ENCODE measurements around the gene AP1M1.

The AP1M1 gene

DNA sequence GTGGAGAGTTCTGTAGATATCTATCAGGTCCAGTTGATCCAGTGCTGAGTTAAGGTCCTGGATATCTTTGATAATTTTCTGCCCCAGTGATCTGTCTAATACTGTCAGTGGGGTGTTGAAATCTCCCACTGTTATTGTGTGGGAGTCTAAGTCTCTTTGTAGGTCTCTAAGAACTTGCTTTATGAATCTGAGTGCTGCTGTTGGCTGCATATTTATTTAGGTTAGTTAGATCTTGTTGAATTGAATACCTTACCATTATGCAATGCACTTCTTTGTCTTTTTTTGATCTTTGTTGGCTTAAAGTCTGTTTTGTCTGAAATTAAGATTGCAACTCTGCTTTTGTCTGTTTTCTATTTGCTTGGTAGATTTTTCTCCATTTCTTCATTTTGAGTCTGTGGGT, 15.4 kb downstream of the AP1M1 start:
- peaks cover 22% of the 10 kb centered on the region for H3K36me3 Mint-ChIP-seq
- peaks cover 87% of the 10 kb centered on the region for H3K4me1 Mint-ChIP-seq
- H3K27me3 Mint-ChIP-seq = no peaks in the 10 kb centered on the region
- H3K9me3 Mint-ChIP-seq = no peaks in the 10 kb centered on the region
- peak overlapping the region; percentile 56 for H3K27ac Mint-ChIP-seq
- H3K4me3 Mint-ChIP-seq = peak overlapping the region; percentile 45

DNA sequence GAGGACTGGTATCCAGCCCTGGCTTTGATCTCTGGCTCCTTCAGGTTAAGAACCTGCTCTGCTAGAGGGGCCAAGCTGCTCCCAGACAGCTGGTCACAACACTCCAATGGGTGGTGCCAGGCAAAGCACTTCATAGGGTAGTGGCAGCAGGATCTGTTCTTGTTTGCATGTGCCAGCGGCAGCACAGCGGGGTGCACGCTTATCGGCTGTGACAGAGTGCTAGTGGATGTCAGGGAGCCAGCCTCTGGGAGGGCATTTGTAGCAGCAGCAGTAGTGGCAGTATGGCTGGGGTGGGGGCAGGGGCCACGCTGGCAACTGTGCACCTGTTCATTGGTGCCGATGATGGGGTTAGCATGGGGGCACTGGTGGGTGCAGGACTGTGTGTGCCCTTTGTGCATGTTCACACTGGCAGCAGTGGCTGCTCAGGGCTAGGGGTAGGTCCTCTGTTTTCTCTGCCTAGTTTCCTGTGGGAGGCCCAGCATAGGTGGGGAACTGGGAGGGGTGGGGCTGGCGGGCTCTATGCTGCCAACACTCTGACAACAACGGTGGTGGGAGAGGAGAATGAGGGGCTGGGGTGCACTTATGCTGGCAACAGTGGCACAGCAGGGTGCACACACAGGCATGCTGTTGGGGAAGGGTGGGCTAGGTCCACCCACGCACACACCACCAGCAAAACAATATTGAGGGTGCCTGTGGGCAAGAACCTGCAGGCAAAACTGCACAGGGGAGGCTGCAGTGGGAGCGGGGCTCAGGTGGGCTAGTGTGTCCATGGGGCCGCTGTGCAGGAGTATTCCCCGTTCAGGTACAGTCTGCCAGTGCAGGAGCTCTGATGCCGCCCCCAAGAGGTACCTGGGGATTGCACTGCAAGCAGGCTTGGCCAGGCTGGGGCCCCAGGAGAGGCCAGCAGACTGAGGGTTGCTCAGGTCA, 19.3 kb downstream of the AP1M1 start:
- peaks cover 69% of the 10 kb centered on the region for H3K4me1 Mint-ChIP-seq
- H3K36me3 Mint-ChIP-seq = peaks cover 32% of the 10 kb centered on the region
- H3K4me3 Mint-ChIP-seq = peak overlapping the region; percentile 63
- no peaks in the 10 kb centered on the region for H3K9me3 Mint-ChIP-seq
- H3K27me3 Mint-ChIP-seq = no peaks in the 10 kb centered on the region
- H3K27ac Mint-ChIP-seq = peak overlapping the region; percentile 33

DNA sequence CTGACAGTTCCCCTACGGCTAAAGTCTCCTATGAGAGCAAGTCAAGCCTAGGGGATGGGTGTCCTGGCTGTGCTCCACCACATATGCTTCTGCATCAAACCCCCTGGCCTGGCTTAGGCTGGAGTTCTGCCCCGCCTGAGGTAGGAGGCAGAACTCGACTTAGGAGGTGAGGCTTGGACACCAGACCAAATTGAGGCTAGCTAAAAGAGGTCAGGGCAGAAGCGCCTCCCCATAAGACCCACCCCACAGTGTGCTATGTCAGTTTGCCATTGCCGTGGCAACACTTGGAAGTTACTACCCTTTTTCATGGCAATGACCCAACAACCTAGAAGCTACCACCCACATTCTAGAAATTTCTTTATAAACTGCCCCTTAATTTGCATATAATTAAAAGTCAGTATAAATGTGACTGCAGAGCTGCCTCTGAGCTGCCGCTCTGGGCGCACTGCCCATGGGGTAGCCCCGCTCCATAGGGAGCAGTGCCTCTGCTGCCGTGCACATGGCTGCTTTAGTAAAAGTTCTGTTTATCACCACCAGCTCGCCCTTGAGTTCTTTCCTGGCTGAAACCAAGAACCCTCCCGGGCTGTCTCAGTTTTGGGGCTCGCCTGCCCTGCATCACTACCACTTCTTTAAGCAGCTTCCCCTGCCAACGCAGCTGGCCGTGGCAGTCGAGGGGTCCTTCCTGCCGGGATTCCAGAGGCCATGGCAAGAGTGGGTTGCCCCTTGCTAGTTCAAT, 20.2 kb downstream of the AP1M1 start:
- Mint-ChIP-seq H3K9me3 (no peaks in the 10 kb centered on the region), H3K36me3 (peaks cover 32% of the 10 kb centered on the region), H3K4me1 (peaks cover 60% of the 10 kb centered on the region), H3K27ac (peak overlapping the region; percentile 66), H3K27me3 (no peaks in the 10 kb centered on the region), H3K4me3 (no peak overlapping the region)

DNA sequence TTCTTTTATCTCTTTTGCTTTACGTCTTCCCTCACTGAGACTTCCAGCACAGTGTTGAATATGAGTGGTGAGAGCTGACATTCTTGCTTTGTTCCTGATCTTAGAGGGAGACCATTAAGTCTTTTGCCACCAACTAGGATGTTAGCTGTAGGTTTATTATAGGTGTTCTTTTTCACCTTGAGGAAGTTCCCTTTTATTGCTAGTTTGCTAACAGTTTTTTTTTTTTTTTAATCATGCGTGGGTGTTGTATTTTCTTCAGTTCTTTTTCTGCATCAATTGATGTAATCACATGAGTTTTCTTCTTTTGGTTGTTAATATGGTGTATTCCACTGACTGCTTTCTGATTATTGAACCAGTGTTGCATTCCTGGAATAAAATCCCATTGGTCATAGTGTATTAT, 21.1 kb downstream of the AP1M1 start:
- Mint-ChIP-seq H3K27ac (no peak overlapping the region), H3K36me3 (peaks cover 36% of the 10 kb centered on the region), H3K4me1 (peaks cover 50% of the 10 kb centered on the region), H3K27me3 (no peaks in the 10 kb centered on the region), H3K9me3 (no peaks in the 10 kb centered on the region), H3K4me3 (peak overlapping the region; percentile 35)

DNA sequence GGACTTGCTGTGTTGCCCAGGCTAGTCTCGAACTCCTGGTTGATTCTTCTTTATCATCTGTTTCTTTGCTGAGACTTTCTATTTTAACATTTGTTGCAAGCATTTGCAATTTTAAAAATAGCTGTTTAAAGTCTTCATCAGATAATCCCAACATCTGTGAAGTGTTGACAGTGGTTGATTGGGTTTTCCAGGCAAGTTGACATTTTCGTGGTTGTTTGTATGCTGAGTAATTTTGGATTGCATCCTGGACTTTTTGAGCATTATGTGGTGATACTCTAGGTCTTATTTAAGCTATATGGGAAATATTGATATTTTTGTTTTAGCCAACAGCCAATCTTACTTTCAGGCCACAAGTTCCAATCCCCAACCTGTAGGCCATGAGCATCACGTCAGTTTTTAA, 25.1 kb downstream of the AP1M1 start:
- Mint-ChIP-seq H3K27ac (no peak overlapping the region), H3K36me3 (peaks cover 31% of the 10 kb centered on the region), H3K4me3 (no peak overlapping the region), H3K27me3 (no peaks in the 10 kb centered on the region), H3K4me1 (peaks cover 18% of the 10 kb centered on the region), H3K9me3 (no peaks in the 10 kb centered on the region)

DNA sequence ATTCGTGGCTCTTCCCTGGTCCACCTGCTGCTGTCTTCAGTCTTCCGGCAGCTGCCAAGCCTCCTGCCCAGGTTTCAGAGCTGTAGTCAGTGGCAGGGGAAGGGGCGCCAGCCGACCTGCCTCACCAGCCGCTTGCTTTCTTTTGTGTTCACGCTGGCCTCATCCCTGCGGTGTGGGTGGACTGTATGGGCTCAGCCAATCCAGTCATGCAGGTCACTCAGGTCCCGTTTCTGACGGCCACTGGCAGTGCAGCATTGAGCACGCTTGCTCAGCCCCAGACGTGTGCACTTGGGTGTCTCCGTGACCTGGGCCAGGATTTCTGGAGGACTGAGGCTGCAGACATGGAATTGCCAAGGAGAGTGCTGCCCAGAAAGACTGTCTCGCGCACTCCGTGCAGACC, 26.0 kb downstream of the AP1M1 start:
- Mint-ChIP-seq H3K4me1 (peaks cover 9% of the 10 kb centered on the region), H3K9me3 (no peaks in the 10 kb centered on the region), H3K27me3 (no peaks in the 10 kb centered on the region), H3K36me3 (peaks cover 30% of the 10 kb centered on the region), H3K27ac (no peak overlapping the region), H3K4me3 (no peak overlapping the region)

DNA sequence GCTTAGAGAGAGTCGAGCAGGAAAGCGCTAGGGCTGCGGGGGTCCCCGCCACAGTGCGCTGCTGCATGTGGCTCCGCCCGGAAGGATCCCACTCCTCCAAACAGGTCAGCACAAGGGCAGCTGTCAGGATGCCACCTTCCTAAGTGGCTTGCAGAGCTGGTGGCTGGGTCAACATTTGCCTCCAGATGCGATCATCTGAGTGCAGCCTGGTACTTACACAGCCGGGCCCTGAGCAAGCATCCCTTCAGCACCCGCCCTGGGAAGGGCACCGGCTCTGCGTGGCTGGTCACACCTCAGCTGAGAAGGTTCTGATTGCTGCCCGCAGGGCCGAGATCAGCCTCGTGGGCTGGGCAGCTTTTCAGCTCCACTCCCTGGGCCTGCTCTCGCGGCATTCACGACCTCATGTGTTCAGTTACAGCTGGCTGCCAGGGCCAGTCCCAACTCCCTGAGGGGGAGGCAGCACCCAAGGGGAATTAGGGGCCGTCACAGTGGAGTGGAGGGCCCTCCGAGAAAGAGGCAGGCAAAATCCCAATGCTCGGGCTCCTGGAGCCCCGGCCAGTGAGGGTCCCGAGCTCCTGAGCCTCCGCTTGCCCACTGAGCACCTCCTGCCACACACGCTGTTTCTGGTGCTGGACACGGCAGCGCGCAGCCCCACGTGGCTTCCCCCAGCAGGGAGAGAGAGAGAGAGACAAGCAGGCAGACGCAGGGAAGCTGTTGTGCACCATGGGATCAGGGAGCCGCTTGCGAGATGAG, 26.8 kb downstream of the AP1M1 start:
- Mint-ChIP-seq H3K4me3 (no peak overlapping the region), H3K27ac (no peak overlapping the region), H3K4me1 (peaks cover 4% of the 10 kb centered on the region), H3K36me3 (peaks cover 27% of the 10 kb centered on the region), H3K9me3 (no peaks in the 10 kb centered on the region), H3K27me3 (no peaks in the 10 kb centered on the region)

DNA sequence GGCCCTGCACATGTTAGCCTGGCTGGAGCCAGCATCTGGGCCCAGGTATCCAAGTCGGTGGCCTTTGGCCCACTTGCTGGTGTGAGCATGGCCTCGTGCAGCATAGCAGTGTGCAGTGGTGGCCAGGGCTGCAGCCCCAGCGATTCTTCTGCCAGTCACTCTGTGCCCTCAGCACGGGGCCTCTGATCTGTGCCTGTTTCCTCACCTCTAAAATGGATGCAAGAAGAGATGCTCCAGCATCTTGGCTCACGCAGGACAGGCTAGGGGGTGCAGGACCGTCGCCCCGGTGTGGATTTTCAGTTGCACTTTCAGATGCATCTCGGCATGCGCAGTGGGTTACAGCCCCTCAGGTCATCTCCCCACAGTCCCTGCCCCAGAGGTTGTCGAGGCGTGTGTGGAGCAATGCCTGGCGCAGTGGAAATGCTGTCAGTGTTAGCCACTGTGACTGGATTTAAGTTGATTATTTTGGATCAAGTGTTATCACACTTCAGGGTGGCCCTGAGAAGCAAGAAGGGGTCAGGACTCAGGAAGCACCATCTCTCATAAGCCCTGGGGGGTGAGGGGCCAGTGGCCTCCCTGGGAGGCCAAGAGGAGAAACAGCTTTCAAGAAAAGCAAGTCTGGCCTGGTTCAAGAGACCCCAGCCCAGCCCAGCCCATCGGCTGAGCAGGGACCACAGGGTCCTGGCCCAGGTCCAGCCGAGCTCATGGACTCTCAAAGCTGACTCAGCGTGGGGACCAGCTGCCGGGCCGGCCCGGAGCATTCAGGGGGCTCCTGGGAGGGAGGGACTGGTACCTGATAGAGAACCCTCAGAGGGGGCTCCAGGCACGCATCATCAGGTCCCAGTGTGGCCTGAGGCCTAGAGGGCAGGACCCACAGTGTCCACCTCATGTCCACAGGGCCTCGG, 27.8 kb downstream of the AP1M1 start:
- H3K9me3 Mint-ChIP-seq = no peaks in the 10 kb centered on the region
- peaks cover 22% of the 10 kb centered on the region for H3K36me3 Mint-ChIP-seq
- no peak overlapping the region for H3K4me3 Mint-ChIP-seq
- no peaks in the 10 kb centered on the region for H3K4me1 Mint-ChIP-seq
- no peaks in the 10 kb centered on the region for H3K27me3 Mint-ChIP-seq
- H3K27ac Mint-ChIP-seq = no peak overlapping the region

DNA sequence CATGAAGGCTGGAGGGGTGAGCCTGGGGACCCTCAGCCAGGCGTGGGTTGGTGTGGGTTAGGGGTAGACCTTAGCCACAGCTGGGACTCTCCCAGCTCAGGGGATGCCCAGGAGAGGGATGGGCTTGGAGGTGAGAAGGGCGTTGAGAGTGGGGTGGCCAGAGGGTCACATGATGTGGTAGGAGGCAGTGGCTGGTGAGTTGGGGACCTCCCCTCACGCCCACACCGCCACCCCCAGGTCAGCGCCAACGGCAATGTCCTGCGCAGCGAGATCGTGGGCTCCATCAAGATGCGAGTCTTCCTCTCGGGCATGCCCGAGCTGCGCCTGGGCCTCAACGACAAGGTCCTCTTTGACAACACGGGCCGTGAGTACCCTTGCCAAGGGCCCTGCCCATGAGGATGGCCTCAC, 28.5 kb downstream of the AP1M1 start:
- Mint-ChIP-seq H3K4me1 (no peaks in the 10 kb centered on the region), H3K27ac (no peak overlapping the region), H3K4me3 (no peak overlapping the region), H3K9me3 (no peaks in the 10 kb centered on the region), H3K27me3 (no peaks in the 10 kb centered on the region), H3K36me3 (peaks cover 19% of the 10 kb centered on the region)

DNA sequence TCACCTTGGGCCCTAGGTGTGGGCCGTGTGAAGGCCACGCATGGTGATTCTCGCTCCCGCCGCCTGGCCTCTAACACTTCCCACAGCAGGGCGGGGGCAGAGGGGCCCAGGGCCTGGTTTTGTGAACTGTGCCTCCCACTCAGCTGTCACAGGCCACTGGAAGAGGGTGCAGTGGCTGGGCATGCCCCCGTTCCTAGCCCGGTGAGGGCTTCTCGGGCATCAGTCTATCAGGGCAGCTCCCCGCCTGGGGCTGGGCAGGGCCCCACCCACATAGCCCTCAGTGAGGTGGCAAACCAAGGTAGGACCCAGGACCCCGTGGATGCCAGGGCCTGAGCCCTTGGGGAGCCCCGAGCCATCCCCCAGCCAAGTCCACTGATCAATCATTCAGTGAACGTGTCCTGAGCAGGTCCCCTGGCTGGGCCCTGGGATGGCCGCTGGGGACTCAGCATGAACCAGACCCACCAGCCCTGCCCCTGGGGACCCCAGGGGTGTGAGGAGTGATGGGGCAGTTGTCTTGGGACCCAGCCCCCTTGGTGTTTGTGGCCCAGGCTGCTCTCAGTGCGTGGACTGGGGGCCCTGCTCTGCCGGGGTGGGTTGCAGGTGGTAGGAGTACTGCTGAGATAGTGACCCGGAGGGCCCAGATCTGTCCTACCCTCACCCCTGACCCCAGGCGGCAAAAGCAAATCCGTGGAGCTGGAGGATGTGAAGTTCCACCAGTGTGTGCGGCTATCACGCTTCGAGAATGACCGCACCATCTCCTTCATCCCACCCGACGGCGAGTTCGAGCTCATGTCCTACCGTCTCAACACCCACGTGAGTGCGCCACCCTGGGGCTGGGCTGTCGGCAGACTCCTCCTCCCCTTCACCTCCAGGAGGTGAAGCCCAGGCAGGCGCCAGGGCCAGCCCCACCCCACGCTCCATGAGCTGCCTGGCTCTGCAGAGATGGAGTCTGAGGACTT, 29.4 kb downstream of the AP1M1 start:
- Mint-ChIP-seq H3K27ac (no peak overlapping the region), H3K4me3 (no peak overlapping the region), H3K9me3 (no peaks in the 10 kb centered on the region), H3K27me3 (no peaks in the 10 kb centered on the region), H3K36me3 (peaks cover 18% of the 10 kb centered on the region), H3K4me1 (no peaks in the 10 kb centered on the region)

DNA sequence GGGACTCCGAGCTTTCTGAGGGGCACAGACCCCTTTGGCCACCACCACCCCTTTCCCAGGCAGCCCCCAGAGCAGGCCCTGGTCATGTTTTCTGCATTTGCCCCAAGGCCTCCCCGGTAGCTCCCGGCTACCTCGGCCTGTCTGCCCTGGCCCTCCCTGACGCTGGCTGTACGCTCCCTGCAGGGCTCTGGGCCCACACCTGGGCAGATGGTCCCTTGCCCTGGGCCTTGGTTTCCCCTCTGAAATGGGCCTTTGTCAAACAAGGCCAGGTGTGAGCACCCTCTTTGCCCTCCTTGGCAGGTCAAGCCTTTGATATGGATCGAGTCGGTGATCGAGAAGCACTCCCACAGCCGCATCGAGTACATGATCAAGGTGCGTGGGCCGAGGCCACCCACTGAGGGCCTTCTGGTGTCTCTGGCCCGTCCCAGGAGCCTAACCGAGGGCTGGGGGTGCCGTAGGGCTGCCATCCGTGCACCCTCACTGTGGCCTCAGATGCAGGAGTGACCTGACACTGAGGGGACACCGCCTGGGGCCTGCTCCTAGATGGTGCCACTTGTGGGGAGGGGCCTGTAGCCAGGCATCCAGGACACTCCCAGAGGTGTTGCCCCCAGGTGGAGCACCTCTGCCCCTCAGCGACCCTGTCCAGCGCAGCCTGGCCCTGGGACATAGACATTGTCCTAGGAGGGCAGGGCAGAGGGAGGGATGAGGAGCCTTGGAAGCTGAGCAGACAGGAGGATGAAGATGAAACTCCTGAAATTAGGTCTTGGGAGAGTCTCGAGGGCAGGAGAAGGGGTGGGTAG, 30.3 kb downstream of the AP1M1 start:
- no peak overlapping the region for H3K27ac Mint-ChIP-seq
- H3K4me1 Mint-ChIP-seq = no peaks in the 10 kb centered on the region
- no peak overlapping the region for H3K4me3 Mint-ChIP-seq
- peaks cover 11% of the 10 kb centered on the region for H3K36me3 Mint-ChIP-seq
- no peaks in the 10 kb centered on the region for H3K9me3 Mint-ChIP-seq
- H3K27me3 Mint-ChIP-seq = no peaks in the 10 kb centered on the region

DNA sequence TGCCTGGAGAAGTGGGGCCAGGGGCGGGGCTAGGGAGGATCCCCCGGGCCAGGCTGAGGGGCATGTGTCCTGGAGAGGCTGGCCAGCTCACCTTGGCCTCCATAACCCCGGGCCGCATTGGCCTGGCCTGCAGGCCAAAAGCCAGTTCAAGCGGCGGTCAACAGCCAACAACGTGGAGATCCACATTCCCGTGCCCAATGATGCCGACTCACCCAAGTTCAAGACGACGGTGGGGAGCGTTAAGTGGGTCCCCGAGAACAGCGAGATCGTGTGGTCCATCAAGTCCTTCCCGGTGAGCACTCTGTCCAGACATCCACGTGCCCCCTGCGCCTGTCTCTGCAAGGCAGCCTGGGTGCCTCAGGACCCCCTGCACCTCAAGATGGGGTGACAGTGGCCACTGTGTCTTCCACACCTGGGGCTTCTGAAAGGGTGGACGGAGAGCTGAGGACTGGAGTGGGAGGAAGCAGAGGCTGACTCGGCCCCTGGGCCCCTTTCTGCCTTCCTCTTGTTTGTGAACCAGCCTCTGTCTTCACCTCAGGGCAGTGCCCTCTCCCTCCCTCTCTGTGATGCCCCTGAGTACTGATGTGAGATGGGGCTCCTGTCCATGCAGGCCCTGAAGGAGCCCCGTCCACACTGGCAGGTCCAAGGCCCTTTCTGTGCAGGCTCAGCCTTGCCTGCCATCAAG, 31.1 kb downstream of the AP1M1 start:
- Mint-ChIP-seq H3K9me3 (no peaks in the 10 kb centered on the region), H3K27ac (no peak overlapping the region), H3K4me1 (no peaks in the 10 kb centered on the region), H3K36me3 (peaks cover 9% of the 10 kb centered on the region), H3K4me3 (no peak overlapping the region), H3K27me3 (no peaks in the 10 kb centered on the region)

DNA sequence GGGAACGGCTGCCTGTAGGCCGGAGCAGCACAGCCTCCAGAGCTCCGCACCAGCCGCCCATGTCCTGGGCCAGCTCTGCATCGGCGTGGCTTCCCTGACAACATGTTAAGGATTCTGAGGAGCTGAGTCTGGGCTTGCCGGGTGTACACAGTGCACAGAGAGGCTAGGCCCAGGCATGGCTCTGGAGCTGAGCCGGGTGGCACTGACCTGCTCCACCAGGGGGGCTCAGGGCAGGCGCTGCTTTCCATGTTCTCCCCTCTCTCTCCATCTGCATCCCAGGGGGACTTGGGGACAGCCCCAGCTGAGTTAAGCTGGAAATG, 31.6 kb downstream of the AP1M1 start:
- no peak overlapping the region for H3K27ac Mint-ChIP-seq
- H3K9me3 Mint-ChIP-seq = no peaks in the 10 kb centered on the region
- H3K27me3 Mint-ChIP-seq = no peaks in the 10 kb centered on the region
- H3K4me3 Mint-ChIP-seq = no peak overlapping the region
- no peaks in the 10 kb centered on the region for H3K4me1 Mint-ChIP-seq
- H3K36me3 Mint-ChIP-seq = peaks cover 9% of the 10 kb centered on the region

Data from activated naive CD4-positive, alpha-beta T cell treated with anti-CD3 and anti-CD28 coated beads, Interleukin-2, amount 50 U/mL, for 24 hours (primary cell).